HG03025 (cell line): ENCODE measurements around the gene GPD1L.
"Not testable (repeated sequence)": the region's sequence is repeated elsewhere in the genome, so short reads cannot be mapped to it uniquely, and the experiment has no call there.

Experiments used
- ATAC-seq: cut with Tn5 transposase; IDR thresholded peaks from one replicate; pipeline ENCODE4 v1.9.1; 2021; ENCODE audit warnings: mild to moderate bottlenecking, moderate library complexity; ENCODE audit not compliant: unreplicated experiment, low FRiP score

The GPD1L gene

DNA sequence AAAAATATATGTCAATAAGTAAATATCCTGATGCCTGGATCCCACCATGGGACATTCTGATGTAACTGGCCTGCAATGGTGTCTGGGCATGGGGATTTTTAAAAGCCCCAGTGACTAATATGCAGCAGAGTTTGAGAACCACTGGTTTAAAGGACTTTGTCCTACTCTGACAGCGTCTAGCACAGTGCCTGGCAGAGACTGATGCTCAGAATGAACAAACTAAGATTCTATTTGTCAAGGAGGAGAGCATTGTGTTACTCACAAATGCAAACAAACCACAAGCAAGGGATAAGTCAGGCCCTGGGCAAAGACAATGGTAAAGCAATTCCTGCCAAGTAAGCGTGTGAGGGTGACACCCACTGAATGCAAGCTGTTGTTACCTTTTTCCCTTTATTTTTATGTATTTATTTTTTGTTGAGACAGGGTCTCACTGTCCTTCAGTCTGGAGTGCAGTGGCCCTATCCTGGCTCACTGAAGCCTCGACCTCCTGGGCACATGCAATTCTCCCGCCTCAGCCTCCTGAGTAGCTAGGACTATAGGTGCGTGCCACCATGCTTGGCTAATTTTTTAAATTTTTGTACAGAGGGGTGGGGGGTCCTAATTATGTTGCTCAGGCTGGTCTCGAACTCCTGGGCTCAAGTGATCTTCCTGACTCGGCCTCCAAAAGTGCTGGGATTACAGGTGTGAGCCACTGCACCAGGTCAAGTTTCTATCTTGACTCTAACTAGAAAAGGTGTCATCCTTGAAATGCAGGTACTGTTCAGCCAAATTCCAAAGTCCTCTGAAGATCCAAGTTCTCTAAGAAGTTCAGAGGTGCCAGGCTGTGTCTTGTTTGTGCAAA lies 909 bp upstream of the GPD1L start:
- ATAC-seq, result no peak

DNA sequence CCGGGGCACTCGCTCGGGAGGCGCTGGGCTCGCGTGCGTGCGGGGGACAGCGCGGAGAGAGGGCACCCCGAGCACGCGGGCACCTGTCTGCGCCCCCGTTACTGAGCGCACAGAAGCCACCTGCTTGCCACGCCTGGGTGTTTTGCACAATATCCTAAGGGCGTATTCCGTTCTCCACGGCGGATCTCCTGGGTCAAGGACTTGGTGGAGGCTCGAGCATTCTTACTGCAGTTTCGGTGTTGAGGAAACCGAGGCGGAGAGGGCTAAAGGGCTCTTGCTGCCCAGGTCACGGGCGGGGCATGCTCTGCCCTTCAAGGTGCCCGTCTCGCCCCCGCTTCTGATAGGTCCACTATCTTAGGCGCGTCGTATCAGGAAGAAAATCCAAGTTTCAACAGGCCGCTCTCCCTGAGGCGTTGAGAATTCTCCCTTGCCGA lies 526 bp downstream of the GPD1L start:
- peak; percentile 14 for ATAC-seq

DNA sequence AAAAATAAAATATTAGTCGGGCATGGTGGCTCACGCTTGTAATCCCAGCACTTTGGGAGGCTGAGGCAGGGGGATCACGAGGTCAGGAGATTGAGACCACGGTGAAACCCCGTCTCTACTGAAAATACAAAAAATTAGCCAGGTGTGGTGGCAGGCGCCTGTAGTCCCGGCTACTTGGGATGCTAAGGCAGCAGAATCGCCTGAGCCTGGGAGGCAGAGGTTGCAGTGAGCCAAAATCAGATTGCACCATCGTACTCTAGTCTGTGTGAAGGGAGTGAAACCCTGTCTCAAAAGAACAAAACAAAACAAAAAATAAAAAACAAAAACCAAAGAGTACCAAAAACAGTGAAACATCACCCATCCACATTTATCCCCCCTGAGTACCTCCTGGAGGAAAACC lies 1.8 kb downstream of the GPD1L start:
- ATAC-seq, result not testable (repeated sequence)

DNA sequence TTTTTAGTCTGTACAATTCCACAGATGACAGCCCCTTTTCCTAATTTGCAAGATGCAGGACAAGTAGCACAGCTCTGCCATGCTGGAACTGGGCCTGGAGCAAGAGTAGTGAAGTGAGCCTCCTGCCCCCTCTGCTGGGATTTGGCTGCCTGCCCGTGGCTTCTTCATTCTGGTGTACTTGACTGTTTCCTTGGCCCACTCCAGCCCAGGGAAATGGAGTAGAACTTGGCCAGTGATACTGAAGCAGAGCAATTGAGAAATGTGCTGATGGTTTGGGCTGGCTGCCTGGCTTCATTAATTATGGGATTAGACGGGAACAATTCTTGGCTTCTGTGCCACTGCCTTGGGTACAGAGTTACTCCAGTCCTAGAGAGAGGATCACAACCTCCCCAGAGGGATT lies 2.8 kb downstream of the GPD1L start:
- ATAC-seq, result no peak

DNA sequence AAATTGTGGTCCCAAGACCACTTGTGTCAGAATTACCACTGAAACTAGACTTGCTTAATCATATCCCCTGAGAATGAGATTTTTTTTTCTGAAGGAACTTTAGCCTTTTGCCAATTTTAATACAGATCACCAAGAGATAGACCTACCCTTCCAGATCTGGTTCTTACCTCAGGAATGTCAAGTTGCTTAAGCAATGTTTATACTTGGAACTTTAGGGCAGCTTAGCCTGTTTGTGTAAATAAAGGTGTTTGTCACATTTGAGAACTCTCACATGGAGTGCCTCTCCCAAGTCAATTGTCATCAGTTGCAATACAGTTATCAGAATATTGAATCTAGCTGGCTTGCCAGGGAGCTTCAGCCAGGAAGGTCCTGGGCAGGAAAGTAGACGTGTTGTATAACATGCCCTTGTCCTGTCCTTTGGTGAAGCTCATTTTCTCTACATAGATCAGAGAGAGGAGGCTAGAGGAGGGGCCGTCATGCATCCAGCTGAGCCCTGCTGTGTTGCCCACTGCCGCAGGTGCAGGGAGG lies 3.9 kb downstream of the GPD1L start:
- ATAC-seq, result no peak

DNA sequence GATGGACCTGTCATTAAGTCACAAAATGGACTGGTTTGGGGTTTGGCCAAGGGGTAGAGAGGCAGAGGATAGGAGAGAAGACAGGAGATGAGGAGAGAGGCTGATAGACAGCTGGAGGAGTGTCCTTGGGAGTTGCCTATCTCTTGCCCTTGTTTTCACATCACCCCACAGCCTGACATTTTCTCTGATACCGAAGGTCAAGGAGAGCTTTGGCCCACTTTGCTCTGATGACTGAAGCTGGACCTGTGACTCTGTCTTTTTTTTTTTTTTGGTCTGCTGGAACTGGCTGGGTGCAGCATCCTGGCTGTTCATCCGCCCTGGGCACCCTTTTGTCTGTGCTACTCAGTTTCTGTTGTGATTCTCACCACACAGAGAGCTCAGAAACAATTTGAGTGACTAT lies 5.1 kb downstream of the GPD1L start:
- no peak for ATAC-seq

DNA sequence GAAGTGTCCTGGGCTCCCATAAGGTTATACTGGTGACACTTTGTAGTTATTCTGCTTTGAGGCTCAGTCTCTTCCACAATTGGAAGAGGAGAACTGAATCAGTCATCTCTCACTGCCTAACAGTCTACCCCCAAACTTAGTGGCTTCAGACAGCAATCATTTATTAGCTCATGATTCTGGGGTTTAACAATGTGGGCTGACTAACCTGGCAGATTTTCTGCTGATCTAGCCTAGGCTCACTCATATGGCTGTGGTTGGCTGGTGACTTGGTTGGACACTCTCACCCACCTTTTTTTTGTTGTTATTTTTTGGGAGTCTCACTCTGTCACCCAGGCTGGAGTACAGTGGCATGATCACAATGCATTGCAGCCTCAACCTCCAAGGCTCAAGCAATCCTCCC lies 7.1 kb downstream of the GPD1L start:
- ATAC-seq, result no peak

DNA sequence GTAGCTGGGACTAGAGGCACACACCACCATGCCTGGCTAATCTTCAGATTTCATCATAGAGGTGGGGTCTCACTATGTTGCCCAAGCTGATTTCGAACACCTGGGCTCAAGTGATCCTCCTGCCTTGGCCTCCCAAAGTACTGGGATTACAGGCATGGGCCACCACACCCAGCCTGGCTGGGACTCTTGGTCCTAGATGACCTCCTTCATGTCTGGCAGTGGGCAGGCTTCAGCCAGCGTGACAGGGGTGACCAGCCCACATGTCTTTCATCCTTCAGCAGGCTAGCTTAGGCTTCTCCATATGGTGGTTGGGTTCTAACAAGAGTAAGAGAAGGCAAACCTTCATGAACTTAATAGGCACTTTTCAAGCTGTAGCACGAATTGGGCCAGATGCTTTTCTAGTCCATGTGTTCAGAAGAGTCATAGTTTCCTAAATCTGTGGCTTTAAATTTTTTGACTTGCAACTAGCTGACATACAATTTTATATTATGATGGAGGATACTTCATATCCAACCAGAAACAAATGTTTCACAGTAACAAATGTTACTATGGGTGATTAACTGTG lies 7.6 kb downstream of the GPD1L start:
- no peak for ATAC-seq

DNA sequence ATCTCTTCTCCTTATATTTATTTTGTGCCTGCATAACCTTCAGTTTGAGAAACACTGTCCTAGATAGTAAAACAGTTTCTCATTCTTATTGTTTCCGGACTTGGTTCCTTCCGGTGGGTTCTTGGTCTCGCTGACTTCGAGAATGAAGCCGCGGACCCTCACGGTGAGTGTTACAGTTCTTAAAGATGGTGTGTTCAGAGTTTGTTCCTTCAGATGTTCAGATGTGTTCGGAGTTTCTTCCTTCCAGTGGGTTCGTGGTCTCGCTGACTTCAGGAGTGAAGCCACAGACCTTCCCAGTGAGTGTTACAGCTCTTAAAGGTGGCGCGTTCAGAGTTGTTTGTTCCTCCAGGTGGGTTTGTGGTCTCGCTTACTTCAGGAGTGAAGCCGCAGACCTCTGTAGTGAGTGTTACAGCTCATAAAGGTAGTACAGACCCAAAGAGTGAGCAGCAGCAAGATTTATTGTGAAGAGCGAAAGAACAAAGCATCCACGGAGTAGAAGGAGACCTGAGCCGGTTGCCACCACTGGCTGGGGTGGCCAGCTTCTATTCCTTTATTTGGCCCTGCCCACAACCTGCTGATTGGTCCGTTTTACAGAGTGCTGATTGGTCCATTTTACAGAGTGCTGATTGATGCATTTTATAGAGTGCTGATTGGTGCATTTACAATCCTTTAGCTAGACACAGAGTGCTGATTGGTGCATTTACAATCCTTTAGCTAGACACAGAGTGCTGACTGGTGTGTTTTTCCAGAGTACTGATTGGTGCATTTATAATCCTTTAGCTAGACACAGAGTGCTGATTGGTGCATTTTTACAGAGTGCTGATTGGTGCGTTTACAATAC lies 8.3 kb downstream of the GPD1L start:
- ATAC-seq, result not testable (repeated sequence)

DNA sequence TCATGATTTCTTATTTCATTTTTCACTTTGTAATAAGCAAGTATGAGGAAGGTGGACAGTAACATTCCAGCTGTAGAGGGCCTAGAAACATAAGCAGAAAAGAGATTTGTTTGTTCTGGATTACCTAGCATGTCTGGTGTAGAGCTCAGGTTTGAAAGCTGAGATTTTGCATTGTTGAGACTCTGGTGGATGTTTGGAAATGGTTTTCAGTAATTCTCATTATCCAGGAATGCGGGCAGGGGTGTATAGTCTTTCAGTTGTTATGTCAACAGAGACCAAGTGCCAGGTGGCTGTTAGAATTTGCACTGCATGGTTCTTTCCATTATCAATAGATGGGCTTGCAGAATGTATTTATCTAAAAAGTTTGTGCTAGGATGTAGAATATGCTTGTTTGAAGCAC lies 10.9 kb downstream of the GPD1L start:
- ATAC-seq, result no peak

DNA sequence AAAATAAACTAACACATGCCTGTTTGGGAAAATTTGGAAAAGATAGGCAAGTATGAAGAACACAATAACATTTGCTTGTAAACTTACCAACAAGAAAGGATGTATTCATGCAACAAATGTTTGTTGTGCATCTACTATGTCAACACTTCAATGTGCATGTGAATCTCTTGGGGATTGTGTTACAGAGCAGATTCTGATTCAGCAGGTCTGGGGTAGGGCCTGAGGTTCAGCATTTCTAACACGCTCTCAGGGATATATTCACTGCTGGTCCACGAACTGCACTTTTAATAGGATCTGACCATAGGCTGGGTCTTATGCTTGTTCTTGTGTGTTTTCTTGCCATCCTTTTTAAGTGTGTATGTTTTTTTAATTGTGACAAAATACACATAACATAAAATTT lies 11.8 kb downstream of the GPD1L start:
- no peak for ATAC-seq

DNA sequence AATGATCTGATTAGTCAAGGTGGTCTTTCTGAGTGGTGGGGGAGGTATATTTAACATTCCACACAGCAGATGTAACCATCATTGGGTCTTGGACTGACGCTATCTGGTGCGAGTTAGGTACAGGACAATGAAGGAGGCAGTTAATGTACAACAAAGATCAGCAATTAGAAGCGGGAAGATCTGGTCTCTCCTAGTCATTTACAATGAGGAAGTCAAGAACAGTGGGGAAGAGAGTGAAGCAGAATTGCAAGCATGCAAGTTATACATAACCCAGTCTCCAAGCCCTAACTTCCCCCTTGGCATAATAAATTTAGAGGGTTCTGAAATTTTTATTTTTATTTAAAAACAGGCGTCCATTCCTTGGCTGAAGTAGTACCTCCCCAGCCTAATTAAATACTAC lies 14.1 kb downstream of the GPD1L start:
- ATAC-seq, result no peak

DNA sequence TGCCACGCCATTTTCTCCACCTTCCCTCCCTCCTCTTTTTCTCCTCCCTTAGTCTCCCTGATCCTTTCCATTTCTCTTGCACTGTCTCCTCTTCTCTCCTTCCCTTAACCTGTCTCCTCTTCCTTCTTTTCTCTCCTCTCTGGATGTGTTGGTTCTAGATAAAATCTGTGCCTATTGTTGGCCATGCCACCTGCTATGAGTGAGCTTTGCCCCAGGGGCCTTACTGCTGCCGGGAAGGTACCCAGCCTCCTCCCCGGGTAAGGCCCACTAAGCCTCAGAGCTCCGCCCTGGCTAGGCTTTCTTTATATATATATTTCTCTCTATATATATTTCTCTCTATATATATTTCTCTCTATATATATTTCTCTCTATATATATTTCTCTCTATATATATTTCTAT lies 14.7 kb downstream of the GPD1L start:
- ATAC-seq, result no peak

DNA sequence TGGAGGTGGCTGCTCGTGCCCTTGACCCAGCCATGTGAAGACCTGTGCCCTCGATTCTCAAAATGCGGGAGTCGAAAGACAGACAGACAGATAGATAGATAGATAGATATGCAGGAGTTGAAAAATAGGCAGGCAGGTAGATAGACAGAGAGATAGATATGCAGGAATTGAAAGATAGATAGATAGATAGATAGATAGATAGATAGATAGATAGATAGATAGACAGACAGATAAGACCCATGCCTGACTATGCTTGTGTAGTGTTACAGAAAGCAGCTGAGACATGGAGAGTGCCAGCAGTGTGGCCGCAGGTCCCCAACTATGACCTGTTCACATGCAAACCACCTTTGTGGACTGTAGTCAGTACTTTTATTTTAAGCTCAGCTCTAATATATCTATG lies 17.2 kb downstream of the GPD1L start:
- no peak for ATAC-seq

DNA sequence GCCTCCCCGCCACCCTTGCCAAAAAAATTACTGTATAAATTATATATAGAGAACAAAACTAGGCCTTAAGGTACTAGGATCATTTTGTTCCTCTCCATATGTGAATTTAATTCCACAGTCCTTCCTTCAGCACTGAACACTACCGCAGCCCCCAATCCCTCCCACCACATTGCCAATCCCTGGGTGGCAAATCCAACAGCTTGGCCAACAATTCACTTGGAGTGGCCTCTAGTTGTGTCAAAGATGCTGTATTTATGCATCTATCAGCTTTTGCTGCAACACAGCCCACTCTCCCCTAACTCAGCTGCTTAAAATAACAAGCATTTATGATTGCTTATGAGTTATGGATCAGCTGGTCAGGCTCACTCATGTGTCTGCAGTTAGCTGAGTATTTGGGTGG lies 18.6 kb downstream of the GPD1L start:
- ATAC-seq, result no peak

DNA sequence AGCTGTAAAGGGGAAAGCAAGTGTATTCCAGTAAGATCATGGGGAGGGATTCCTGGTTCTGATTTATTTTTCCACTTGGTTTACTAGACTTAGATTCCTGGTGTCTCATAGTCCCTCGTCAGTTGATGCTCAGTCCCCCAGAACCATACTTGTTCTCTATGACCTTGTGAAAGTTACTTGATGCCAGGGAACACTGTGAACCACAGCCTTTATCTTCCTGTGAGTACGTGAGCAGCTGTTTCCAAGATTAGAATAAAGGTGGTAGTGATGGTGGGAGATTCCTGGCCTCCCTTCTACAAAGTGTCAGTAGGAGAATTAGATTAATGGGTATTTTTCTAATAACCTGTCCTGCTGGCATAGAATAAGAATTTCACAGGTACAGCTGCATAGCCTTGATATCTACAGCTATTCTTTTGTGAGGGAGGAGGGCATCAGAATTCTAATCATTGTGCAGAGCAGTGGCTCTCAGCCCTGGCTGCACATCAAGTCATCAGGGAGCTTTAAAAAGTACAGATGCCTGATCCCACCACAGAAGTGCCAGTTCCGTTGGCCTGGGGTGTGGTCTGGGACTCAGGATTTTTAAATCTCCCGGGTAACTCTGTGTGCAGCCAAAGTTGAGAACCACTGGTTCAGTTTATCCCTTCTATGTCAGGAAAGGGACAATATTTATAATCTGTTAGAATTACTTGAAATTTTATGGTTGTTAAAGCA lies 20.0 kb downstream of the GPD1L start:
- no peak for ATAC-seq

DNA sequence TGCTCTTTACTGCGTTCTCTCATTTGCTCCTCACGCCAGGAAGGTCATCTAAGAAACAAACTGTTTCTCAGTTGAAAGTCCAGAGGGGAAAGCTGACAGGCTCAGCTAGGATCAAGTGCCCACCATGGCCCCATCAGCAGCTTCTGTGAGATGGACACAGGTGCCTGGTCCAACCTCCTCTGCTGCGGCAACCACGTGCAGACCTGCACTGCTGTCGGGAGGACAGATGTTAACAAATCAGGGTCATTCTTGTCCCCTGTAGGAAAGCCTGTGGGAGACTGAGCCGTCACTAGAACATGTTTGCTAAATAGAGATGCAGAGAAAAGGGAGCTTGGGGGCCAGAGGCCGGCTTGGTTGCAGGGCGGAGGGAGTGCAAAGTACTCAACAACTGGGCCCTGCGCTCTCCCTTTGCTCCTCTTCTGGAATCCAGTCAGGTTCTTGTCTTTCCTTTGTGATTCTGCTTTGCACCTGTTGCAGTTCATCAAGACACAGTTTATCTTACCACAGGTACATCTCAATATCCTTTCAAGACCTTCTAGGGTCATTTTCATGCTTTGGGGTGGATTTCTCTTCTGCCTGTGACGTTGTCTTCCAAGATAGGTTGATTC lies 20.9 kb downstream of the GPD1L start:
- ATAC-seq, result no peak

DNA sequence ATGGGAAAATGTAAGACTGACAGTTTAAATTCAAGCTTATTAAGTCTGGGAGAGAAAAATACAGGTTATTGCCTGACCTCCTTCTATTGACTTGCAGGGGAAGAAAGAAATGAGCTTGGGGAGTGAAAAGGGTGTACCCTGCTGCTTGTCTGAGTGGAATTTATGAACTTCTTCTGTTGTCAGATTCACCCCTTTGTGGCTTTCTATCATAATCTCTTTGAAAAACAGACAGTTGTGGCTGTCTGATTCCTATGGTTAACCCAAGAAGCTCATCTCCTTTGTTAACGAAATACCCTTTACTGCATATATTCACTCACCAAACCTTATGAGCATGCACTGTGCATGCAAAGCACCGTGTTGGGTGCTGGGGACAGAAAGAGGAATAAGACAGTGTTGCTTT lies 22.5 kb downstream of the GPD1L start:
- no peak for ATAC-seq

DNA sequence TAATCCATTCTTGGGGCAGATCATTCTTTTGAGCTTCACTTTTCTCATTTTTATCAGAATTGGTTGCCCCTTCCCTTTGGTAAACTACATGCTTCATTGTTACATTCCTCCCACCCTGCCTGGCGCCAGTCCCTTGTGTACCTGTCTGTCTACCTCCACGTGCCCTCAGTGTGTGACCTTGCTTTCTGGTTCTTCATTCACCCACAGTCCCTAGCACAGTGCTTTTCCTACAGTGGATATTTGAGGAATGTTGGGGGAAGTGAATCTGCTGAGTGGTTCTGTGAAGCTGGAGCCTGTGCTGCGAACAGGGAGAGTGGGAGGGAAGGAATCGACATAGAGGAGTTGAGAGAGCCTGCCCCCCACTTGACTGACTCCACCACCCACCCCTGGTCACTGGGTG lies 23.4 kb downstream of the GPD1L start:
- ATAC-seq, result no peak

DNA sequence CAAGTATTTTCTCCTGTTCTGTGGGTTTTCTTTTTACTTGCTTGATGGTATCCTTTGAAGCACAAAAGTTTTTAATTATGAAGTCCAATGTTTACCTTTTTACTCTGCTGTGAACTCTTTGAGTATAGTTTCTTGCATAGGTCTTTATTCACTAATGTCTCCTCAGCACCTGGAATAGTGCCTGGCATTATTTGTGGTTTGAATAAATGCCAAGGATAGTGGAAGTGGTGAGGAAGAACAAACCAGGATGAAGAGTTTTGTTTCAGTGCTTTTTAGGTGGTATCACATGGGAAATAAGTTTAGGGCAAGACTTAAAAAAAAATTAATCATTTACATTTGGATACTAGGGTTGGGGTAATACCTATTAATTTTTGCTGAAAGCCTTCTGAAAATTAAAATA lies 25.7 kb downstream of the GPD1L start:
- ATAC-seq, result no peak
